ENCODE results near the gene TCL1A. TPM values are rescaled to one million over a fixed set of nuclear protein-coding genes. Genes with fewer than 3 reads are reported as not detected.

The TCL1A gene
- total RNA-seq, 4 donors from 2014 or later: not detected

GRCh38 chr14:95692109-95692508 is 21.8 kb downstream of the TCL1A start:
- Histone ChIP-seq H3K36me3 (no peaks in the 10 kb centered on the region), H3K27ac (no peak overlapping the region), H3K4me1 (no peaks in the 10 kb centered on the region), H3K27me3 (peaks cover 0 to 48% (median 0%) of the 10 kb centered on the region in 4 donors), H3K9me3 (no peaks in the 10 kb centered on the region), H3K4me3 (no peak overlapping the region)
- WGBS, 2 donors: no CpG with 5 or more reads among the region's 4 CpGs
- TF ChIP-seq POLR2A (IDR thresholded peaks at IDR 0.05) (no peak), CTCF (IDR thresholded peaks at IDR 0.05) (no peak)
- intact Hi-C loops (cut with DNase I): no loop called here
- DNase-seq: no peak

- 92 to 95% methylated on average over 6 to 9 of the region's 10 CpGs for WGBS, 2 donors
Observed at GRCh38 chr14:95691591-95691990, 22.3 kb downstream of the TCL1A start.

GRCh38 chr14:95690815-95691214 is 23.1 kb downstream of the TCL1A start:
- no peak for DNase-seq
- H3K27ac ChIP-seq: no peak overlapping the region
- TF ChIP-seq POLR2A (IDR thresholded peaks at IDR 0.05): no peak
- no peak for TF ChIP-seq CTCF (IDR thresholded peaks at IDR 0.05)
- H3K36me3 ChIP-seq: no peaks in the 10 kb centered on the region
- 96% methylated on average over 5 of the region's 10 CpGs; no CpG with 5 or more reads in 1 of the 2 donors for WGBS, 2 donors
- H3K9me3 ChIP-seq: no peaks in the 10 kb centered on the region
- H3K4me3 ChIP-seq: no peak overlapping the region
- peaks cover 0 to 58% (median 0%) of the 10 kb centered on the region in 4 donors for H3K27me3 ChIP-seq
- no peaks in the 10 kb centered on the region for H3K4me1 ChIP-seq
- intact Hi-C loops (cut with DNase I): no loop called here

More at GRCh38 chr14:95691591-95691990, 22.3 kb downstream of the TCL1A start:
- H3K27me3 ChIP-seq: peaks cover 0 to 52% (median 0%) of the 10 kb centered on the region in 4 donors
- H3K4me3 ChIP-seq: no peak overlapping the region
- H3K4me1 ChIP-seq: no peaks in the 10 kb centered on the region
- H3K36me3 ChIP-seq: no peaks in the 10 kb centered on the region
- TF ChIP-seq CTCF (IDR thresholded peaks at IDR 0.05): no peak
- TF ChIP-seq POLR2A (IDR thresholded peaks at IDR 0.05): no peak
- no peak overlapping the region for H3K27ac ChIP-seq
- no peaks in the 10 kb centered on the region for H3K9me3 ChIP-seq
- no peak for DNase-seq
- intact Hi-C loops (cut with DNase I): no loop called here

GRCh38 chr14:95689441-95689840 is 24.5 kb downstream of the TCL1A start:
- intact Hi-C loops (cut with DNase I): no loop called here
- Histone ChIP-seq H3K4me3 (no peak overlapping the region), H3K27me3 (peaks cover 0 to 63% (median 0%) of the 10 kb centered on the region in 4 donors), H3K36me3 (no peaks in the 10 kb centered on the region), H3K4me1 (no peaks in the 10 kb centered on the region), H3K9me3 (no peaks in the 10 kb centered on the region), H3K27ac (no peak overlapping the region)
- DNase-seq: no peak
- TF ChIP-seq POLR2A (IDR thresholded peaks at IDR 0.05): no peak
- no peak for TF ChIP-seq CTCF (IDR thresholded peaks at IDR 0.05)
- WGBS, 2 donors: 30 to 40% methylated on average over 5 of the region's 5 CpGs

- Histone ChIP-seq H3K36me3 (no peaks in the 10 kb centered on the region), H3K9me3 (no peaks in the 10 kb centered on the region), H3K4me3 (no peak overlapping the region), H3K27me3 (peaks cover 0 to 41% (median 0%) of the 10 kb centered on the region in 4 donors), H3K27ac (no peak overlapping the region), H3K4me1 (no peaks in the 10 kb centered on the region)
- DNase-seq: no peak
- intact Hi-C loops (cut with DNase I): no loop called here
- 42 to 46% methylated on average over 2 of the region's 2 CpGs for WGBS, 2 donors
- TF ChIP-seq POLR2A (IDR thresholded peaks at IDR 0.05) (no peak), CTCF (IDR thresholded peaks at IDR 0.05) (no peak)
Observed at GRCh38 chr14:95686935-95687334, 27.0 kb downstream of the TCL1A start.

All from esophagus squamous epithelium (tissue), 5 donors.